K562 (cell line): ENCODE data around the gene OBSCN. TPM values are rescaled to one million over a fixed set of nuclear protein-coding genes. Genes with fewer than 3 reads are reported as not detected.

Source experiments
- ATAC-seq: fragments of 200-7000 bp; cut with Tn5 transposase; 3 replicates; pipeline ENCODE4 v1.9.1; 2020; ENCODE audit warnings: moderate library complexity
- BruUV-seq: library from RNA; stranded (reverse); fragments of 400-500 nt; replicated peaks from 2 replicates; lab custom pipeline; 2021; lab: Mats Ljungman, UMichigan
- CTCF ChIA-PET: fragments of 300-600 bp; formaldehyde crosslinking; extraction: SDS; loops from one replicate; lab custom pipeline; 2021; ENCODE audit warnings: low intra/inter-chr PET ratio; lab: Yijun Ruan, JAX
- POLR2A ChIA-PET: fragments of 300-600, 350-650 bp; sonication (Branson Sonifier 250); formaldehyde crosslinking; extraction: SDS; loops from one replicate; lab custom pipeline; 2021; ENCODE audit warnings: antibody characterized with exemption, inconsistent platforms; lab: Yijun Ruan, JAX
- DNase-seq, 4 experiments: peaks; one replicate each; pipeline versions ENCODE4 v3.0.0 to v3.0.0-alpha.2; 2011 to 2018; ENCODE audit warnings: low spot score in 3 of 4, mixed read lengths in 3 of 4; ENCODE audit errors: extremely low read depth in 1 of 4
- FAIRE-seq: peaks from 2 replicates; lab custom pipeline; 2011; peaks lifted over from hg19 to GRCh38; lab: Jason Lieb, UNC
- H2AFZ ChIP-seq: 2 replicates; pipeline ENCODE4 v1.6.0; 2011; ENCODE audit warnings: low read depth, low read length, control low read depth, inconsistent platforms
- H3K27ac ChIP-seq: fragments of 200-600 bp; 3 replicates; pipeline ENCODE4 v1.8.0; 2011; ENCODE audit warnings: low read depth, mild to moderate bottlenecking, control low read depth, inconsistent platforms, low read length, moderate library complexity, mixed read lengths; ENCODE audit errors: extremely low read depth
- H3K27me3 ChIP-seq, 2 experiments: fragments of 300-600 bp in 1 of 2; 2 replicates in 1 of 2; 3 replicates in 1 of 2; pipeline versions ENCODE4 v1.6.0 to v1.8.0; 2011; ENCODE audit warnings: inconsistent platforms in 2 of 2, low read length in 2 of 2, mild to moderate bottlenecking in 1 of 2, mixed read lengths in 1 of 2, moderate library complexity in 1 of 2; ENCODE audit not compliant: control insufficient read depth in 2 of 2, insufficient read depth in 2 of 2
- H3K36me3 ChIP-seq: fragments of 300-600 bp; 3 replicates; pipeline ENCODE4 v1.8.0; 2011; ENCODE audit warnings: mild to moderate bottlenecking, low read length, inconsistent platforms; ENCODE audit not compliant: control insufficient read depth, insufficient read depth
- H3K4me1 ChIP-seq, 2 experiments: fragments of 200-600 bp in 1 of 2; replicated peaks in 1 of 2; 2 replicates in 1 of 2; 3 replicates in 1 of 2; pipeline versions ENCODE4 v1.5.1 to v1.8.0; 2011; ENCODE audit warnings: inconsistent platforms in 2 of 2, low read length in 2 of 2, mild to moderate bottlenecking in 1 of 2, mixed read lengths in 1 of 2, moderate library complexity in 1 of 2; ENCODE audit not compliant: control insufficient read depth in 2 of 2, insufficient read depth in 2 of 2
- H3K4me2 ChIP-seq: 2 replicates; pipeline ENCODE4 v1.6.1; 2011; ENCODE audit warnings: low read length, control low read depth, inconsistent platforms, mixed read lengths; ENCODE audit not compliant: insufficient read depth
- H3K4me3 ChIP-seq: fragments of 200-600 bp; sonication (generic), shearing (Covaris generic); 2 replicates; pipeline ENCODE4 v1.5.1; 2016; ENCODE audit warnings: control low read depth, inconsistent platforms
- H3K79me2 ChIP-seq: fragments of 200-600 bp; 3 replicates; pipeline ENCODE4 v1.8.0; 2011; ENCODE audit warnings: low read length, inconsistent platforms; ENCODE audit not compliant: control insufficient read depth, insufficient read depth
- H3K9ac ChIP-seq, 2 experiments: 2 replicates each; pipeline versions ENCODE4 v1.6.0 to v1.6.1; 2011; ENCODE audit warnings: low read depth in 2 of 2, low read length in 2 of 2, control low read depth in 1 of 2, inconsistent platforms in 1 of 2, mild to moderate bottlenecking in 1 of 2, mixed read lengths in 1 of 2; ENCODE audit not compliant: insufficient read depth in 1 of 2
- H3K9me1 ChIP-seq: one replicate; pipeline ENCODE4 v1.6.0; 2011; ENCODE audit warnings: inconsistent platforms, mild to moderate bottlenecking, low read length, moderate library complexity; ENCODE audit not compliant: control insufficient read depth, insufficient read depth
- H3K9me3 ChIP-seq: replicated peaks from 2 replicates; pipeline ENCODE4 v1.5.1; 2011; ENCODE audit warnings: low read depth, low read length, inconsistent platforms; ENCODE audit not compliant: control insufficient read depth, insufficient read depth
- H4K20me1 ChIP-seq: replicated peaks from 2 replicates; pipeline ENCODE4 v1.6.1; 2011; ENCODE audit warnings: low read length, inconsistent platforms, mixed read lengths; ENCODE audit not compliant: control insufficient read depth, insufficient read depth
- EP300 ChIP-seq: IDR thresholded peaks from 2 replicates; pipeline ENCODE4 v1.6.1; 2012; ENCODE audit warnings: low read length, improper control_type of control experiment
- GATA2 ChIP-seq: sonication (generic); formaldehyde crosslinking; IDR thresholded peaks from 2 replicates; pipeline ENCODE4 v1.4.0; 2020; ENCODE audit warnings: mild to moderate bottlenecking, missing genetic modification reagents
- HDAC6 ChIP-seq: IDR thresholded peaks from 2 replicates; pipeline ENCODE4 v1.6.1; 2012; ENCODE audit warnings: low read depth, mild to moderate bottlenecking, control low read depth, inconsistent platforms, low read length, moderate library complexity
- MBD2 ChIP-seq: sonication (generic); IDR thresholded peaks from 2 replicates; pipeline ENCODE4 v1.6.1; 2016; ENCODE audit warnings: low read depth, borderline replicate concordance
- NCOR1 ChIP-seq: fragments of 450-650 bp; IDR thresholded peaks from 2 replicates; pipeline ENCODE4 v1.6.1; 2016; ENCODE audit warnings: mild to moderate bottlenecking, moderate library complexity
- REST ChIP-seq, 2 experiments: fragments of 450-650 bp; formaldehyde crosslinking in 1 of 2; IDR thresholded peaks; 2 replicates each; pipeline versions ENCODE4 v1.4.0 to v1.6.1; 2014 to 2020; ENCODE audit warnings: mild to moderate bottlenecking in 2 of 2, borderline replicate concordance in 1 of 2, low read depth in 1 of 2
- SIRT6 ChIP-seq: IDR thresholded peaks from one replicate; pipeline ENCODE4 v1.6.1; 2012; ENCODE audit warnings: low read depth, mild to moderate bottlenecking, control low read depth, inconsistent platforms, low read length, moderate library complexity
- SOX6 ChIP-seq: fragments of 450-650 bp; IDR thresholded peaks from 2 replicates; pipeline ENCODE4 v1.6.1; 2014; ENCODE audit warnings: mild to moderate bottlenecking
- WGBS: fragments of 100-300 bp; shearing (Covaris generic); methylation state at CpG from one replicate; pipeline ENCODE4 v1.1.6; 2016; ENCODE audit warnings: low coverage, mixed read lengths; ENCODE audit not compliant: insufficient coverage; ENCODE audit errors: missing lambda C conversion rate; 5-methylcytosine and 5-hydroxymethylcytosine counted together
- in situ Hi-C: fragments of 300-500 bp; cut with MboI; formaldehyde crosslinking; loops from 4 replicates; pipeline ENCODE4 v1.15.0; 2018; ENCODE audit warnings: inconsistent platforms, mixed read lengths
- intact Hi-C: fragments of 100-400 bp; cut with micrococcal nuclease; formaldehyde crosslinking; loops from 2 replicates; pipeline ENCODE4 v1.14.2; 2022
- polyA plus RNA-seq, 8 experiments: library from polyadenylated mRNA; depleted of rRNA in 4 of 8; stranded (reverse) in 5 of 8; unstranded in 3 of 8; fragments of >200 nt; fragmentation: Nextera tagmentation in 2 of 8; fragmentation: Illumina TruSeq in 1 of 8; extraction: Ambion mirVana in 2 of 8; extraction: Trizol in 1 of 8; gene quantifications; 2 replicates each; pipeline versions ENCODE4 v1.2.1 to v1.2.3, GENCODE V29; 2011 to 2014; ENCODE audit warnings: inconsistent platforms in 1 of 8, missing spikeins in 1 of 8
- total RNA-seq, 7 experiments: library from RNA; depleted of rRNA in 6 of 7; stranded (reverse); fragments of >200 nt in 6 of 7; fragmentation: Illumina TruSeq in 2 of 7; extraction: Trizol in 2 of 7; gene quantifications; 2 replicates each; pipeline versions ENCODE4 v1.2.1 to v1.2.3, GENCODE V29; 2011 to 2021; ENCODE audit warnings: low replicate concordance in 1 of 7
- TF ChIP-seq, protein P1 (sequence below): sonication (generic); formaldehyde crosslinking; IDR thresholded peaks from 2 replicates; pipeline ENCODE4 v1.8.1; 2023; ENCODE audit warnings: mild to moderate bottlenecking, missing genetic modification reagents, moderate library complexity
- TF ChIP-seq, protein P2 (sequence below): fragments of 250-450 bp; sonication (Bioruptor Pico); IDR thresholded peaks from 2 replicates; pipeline ENCODE4 v1.8.0; 2022; ENCODE audit warnings: moderate library complexity, mild to moderate bottlenecking, inconsistent platforms

The OBSCN gene
- total and polyA plus RNA-seq, 9 of the 15 experiments (the other 6 are each of a cell fraction or from before 2014, with no cell fraction given), result 0.18 to 19.7 (median 3.6) TPM

- ATAC-seq (peak; percentile 84), FAIRE-seq (peak; percentile 92), DNase-seq (peak; percentile 87 to 93 (median 90))
- no peak overlapping the region for H3K27ac ChIP-seq
- H3K4me2 ChIP-seq, result peak overlapping the region; percentile 62
- H4K20me1 ChIP-seq, result 0 out of 2 replicates have a peak, but pooled peaks cover 4% of the 10 kb centered on the region
- no peaks in the 10 kb centered on the region for H3K9me3 ChIP-seq
- no peak overlapping the region for H2AFZ ChIP-seq
- H3K9ac ChIP-seq, result peak overlapping the region in 1 of 2 experiments; percentile 32; a peak in 2 of 4 replicates
- ChIA-PET CTCF (interaction anchor here (0.7 kb wide), 1 partner anchor 741 kb away, joined by 3 read pairs; no protein-coding TSS in a partner anchor), POLR2A (interaction anchor here (0.5 to 3.7 kb wide), 7 partner anchors 9 to 341 kb away, joined by 3 to 32 read pairs (median 3); partner anchors contain the start of gene IBA57)
- H3K79me2 ChIP-seq, result 0 out of 3 replicates have a peak, but pooled peaks cover 4% of the 10 kb centered on the region
- H3K4me3 ChIP-seq, result no peak overlapping the region
- intact Hi-C loops (no loop called here), in situ Hi-C loops (no loop called here)
- H3K4me1 ChIP-seq, result peaks cover 22 to 43% of the 10 kb centered on the region in 2 experiments; a peak in 4 of 5 replicates
- WGBS, result 27% methylated on average over 12 of the region's 12 CpGs
- H3K9me1 ChIP-seq, result no peaks in the 10 kb centered on the region
- no TSS peak for BruUV-seq
- H3K27me3 ChIP-seq, result no peaks in the 10 kb centered on the region
- peaks cover 10% of the 10 kb centered on the region; the same call in 2 of the 3 replicates for H3K36me3 ChIP-seq
- TF ChIP-seq NCOR1 (peak; percentile 94), SOX6 (peak; percentile 78), HDAC6 (no peak), REST (IDR thresholded peaks at IDR 0.05; ENCODE audit: borderline replicate concordance) (peak; percentile 22; the same call in 1 of the 2 replicates), REST (CRISPR knock-in tag; IDR thresholded peaks at IDR 0.05; ENCODE audit: low read depth) (no peak), MBD2 (peak; percentile 62; the same call in 1 of the 2 replicates), GATA2 (CRISPR knock-in tag) (peak; percentile 89), SIRT6 (no peak), EP300 (peak; percentile 76; the same call in 1 of the 2 replicates)
- TF ChIP-seq, protein P1, sequence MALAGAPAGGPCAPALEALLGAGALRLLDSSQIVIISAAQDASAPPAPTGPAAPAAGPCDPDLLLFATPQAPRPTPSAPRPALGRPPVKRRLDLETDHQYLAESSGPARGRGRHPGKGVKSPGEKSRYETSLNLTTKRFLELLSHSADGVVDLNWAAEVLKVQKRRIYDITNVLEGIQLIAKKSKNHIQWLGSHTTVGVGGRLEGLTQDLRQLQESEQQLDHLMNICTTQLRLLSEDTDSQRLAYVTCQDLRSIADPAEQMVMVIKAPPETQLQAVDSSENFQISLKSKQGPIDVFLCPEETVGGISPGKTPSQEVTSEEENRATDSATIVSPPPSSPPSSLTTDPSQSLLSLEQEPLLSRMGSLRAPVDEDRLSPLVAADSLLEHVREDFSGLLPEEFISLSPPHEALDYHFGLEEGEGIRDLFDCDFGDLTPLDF, result no peak
- TF ChIP-seq, protein P2, sequence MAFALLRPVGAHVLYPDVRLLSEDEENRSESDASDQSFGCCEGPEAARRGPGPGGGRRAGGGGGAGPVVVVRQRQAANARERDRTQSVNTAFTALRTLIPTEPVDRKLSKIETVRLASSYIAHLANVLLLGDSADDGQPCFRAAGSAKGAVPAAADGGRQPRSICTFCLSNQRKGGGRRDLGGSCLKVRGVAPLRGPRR (CRISPR knock-in tag), result no peak
Measured at GRCh38 chr1:228178737-228179684, 28.8 kb upstream of the OBSCN start.
